A549 (cell line): ENCODE measurements around the gene SNX6. TPM values are rescaled to one million over a fixed set of nuclear protein-coding genes. Genes with fewer than 3 reads are reported as not detected.

Experiments
- ATAC-seq, 2 experiments: fragments of 200-7000 bp in 1 of 2; fragments of >200 bp in 1 of 2; cut with Nextera tagmentation in 1 of 2; cut with Tn5 transposase in 1 of 2; 3 replicates each; pipeline versions ENCODE4 v1.8.0 to v1.9.1; 2018 to 2020; ENCODE audit warnings: mild to moderate bottlenecking in 1 of 2, moderate library complexity in 1 of 2
- CTCF ChIA-PET: fragments of 300-600 bp; sonication (Branson Sonifier 250); formaldehyde crosslinking; extraction: SDS; loops from one replicate; lab custom pipeline; 2021; ENCODE audit warnings: antibody characterized with exemption, inconsistent platforms; lab: Yijun Ruan, JAX
- POLR2A ChIA-PET: fragments of 350-600 bp; formaldehyde crosslinking; extraction: SDS; loops from one replicate; lab custom pipeline; 2021; ENCODE audit warnings: antibody characterized with exemption, inconsistent platforms; lab: Yijun Ruan, JAX
- DNase-seq, 2 experiments: peaks; one replicate each; pipeline versions ENCODE4 v3.0.0 to v3.0.0-alpha.2; 2011 to 2016; ENCODE audit warnings: low read depth in 1 of 2, low spot score in 1 of 2
- FAIRE-seq: peaks from 2 replicates; lab custom pipeline; 2011; peaks lifted over from hg19 to GRCh38; lab: Jason Lieb, UNC
- H3K27ac ChIP-seq, 2 experiments: fragments of >200 bp; sonication (Bioruptor Twin); formaldehyde crosslinking; 3 replicates each; pipeline ENCODE4 v1.5.1; 2016 to 2017
- H3K4me1 ChIP-seq: fragments of >200 bp; sonication (Bioruptor Twin); formaldehyde crosslinking; 3 replicates; pipeline ENCODE4 v1.6.1; 2016
- H3K4me2 ChIP-seq: fragments of >200 bp; sonication (Bioruptor Twin); formaldehyde crosslinking; 3 replicates; pipeline ENCODE4 v1.6.1; 2016
- H3K4me3 ChIP-seq: fragments of >200 bp; sonication (Bioruptor Twin); formaldehyde crosslinking; 3 replicates; pipeline ENCODE4 v1.5.1; 2016
- H3K9me3 ChIP-seq: fragments of >200 bp; sonication (Bioruptor Twin); formaldehyde crosslinking; 3 replicates; pipeline ENCODE4 v1.6.1; 2016
- BHLHE40 ChIP-seq: IDR thresholded peaks from 2 replicates; pipeline ENCODE4 v1.6.1; 2012; ENCODE audit warnings: low read depth, low read length, inconsistent platforms
- CEBPB ChIP-seq, 2 experiments: fragments of >200 bp in 1 of 2; sonication (Bioruptor Twin) in 1 of 2; formaldehyde crosslinking in 1 of 2; IDR thresholded peaks; 2 replicates each; pipeline ENCODE4 v1.6.1; 2012 to 2016
- EHF ChIP-seq: fragments of 250-450 bp; sonication (Bioruptor Pico); IDR thresholded peaks from 2 replicates; pipeline ENCODE4 v1.5.0; 2020; ENCODE audit warnings: mild to moderate bottlenecking
- EHMT2 ChIP-seq: fragments of 200-600 bp; sonication (generic); IDR thresholded peaks from 2 replicates; pipeline ENCODE4 v1.6.1; 2016; ENCODE audit warnings: antibody characterized with exemption, low read depth, mild to moderate bottlenecking, moderate library complexity
- FOSL2 ChIP-seq, 2 experiments: fragments of 450-650 bp in 1 of 2; fragments of >200 bp in 1 of 2; sonication (Bioruptor Twin) in 1 of 2; formaldehyde crosslinking; IDR thresholded peaks; 2 replicates each; pipeline versions ENCODE4 v1.5.0 to v1.6.1; 2016 to 2020; ENCODE audit warnings: mild to moderate bottlenecking in 1 of 2, moderate library complexity in 1 of 2
- HDAC2 ChIP-seq: fragments of 200-600 bp; sonication (generic); IDR thresholded peaks from 2 replicates; pipeline ENCODE4 v1.6.1; 2016
- HEYL ChIP-seq: fragments of 250-450 bp; sonication (Bioruptor Pico); IDR thresholded peaks from 2 replicates; pipeline ENCODE4 v1.8.0; 2021; ENCODE audit warnings: mild to moderate bottlenecking, moderate library complexity
- HOXB5 ChIP-seq: fragments of 250-450 bp; sonication (Bioruptor Pico); IDR thresholded peaks from 2 replicates; pipeline ENCODE4 v1.5.0; 2020; ENCODE audit warnings: mild to moderate bottlenecking, moderate library complexity
- KDM1A ChIP-seq: fragments of 200-600 bp; sonication (generic); IDR thresholded peaks from 2 replicates; pipeline ENCODE4 v1.6.1; 2016; ENCODE audit warnings: low read depth, mild to moderate bottlenecking
- KDM5A ChIP-seq: fragments of 200-600 bp; sonication (generic); IDR thresholded peaks from 2 replicates; pipeline ENCODE4 v1.6.1; 2016; ENCODE audit warnings: antibody characterized with exemption, mild to moderate bottlenecking
- MAZ ChIP-seq: fragments of 150-350 bp; IDR thresholded peaks from 2 replicates; pipeline ENCODE4 v1.6.1; 2014; ENCODE audit warnings: antibody characterized with exemption, low read depth, low read length, borderline replicate concordance
- MYC ChIP-seq: IDR thresholded peaks from 2 replicates; pipeline ENCODE4 v1.6.1; 2012; ENCODE audit warnings: mild to moderate bottlenecking, inconsistent platforms, low read length, improper control_type of control experiment, borderline replicate concordance
- NR3C1 ChIP-seq: fragments of >200 bp; sonication (Bioruptor Twin); formaldehyde crosslinking; IDR thresholded peaks from 3 replicates; pipeline ENCODE4 v1.6.1; 2017
- PHF8 ChIP-seq: fragments of 200-600 bp; sonication (generic); IDR thresholded peaks from 2 replicates; pipeline ENCODE4 v1.6.1; 2016; ENCODE audit warnings: low read depth, mild to moderate bottlenecking, antibody characterized with exemption, moderate library complexity, borderline replicate concordance
- RAD21 ChIP-seq, 2 experiments: fragments of >200 bp in 1 of 2; sonication (Bioruptor Twin) in 1 of 2; formaldehyde crosslinking in 1 of 2; IDR thresholded peaks in 1 of 2; conservative IDR thresholded peaks in 1 of 2; 2 replicates in 1 of 2; 3 replicates in 1 of 2; pipeline ENCODE4 v1.6.1; 2012 to 2018; ENCODE audit warnings: inconsistent platforms in 1 of 2
- TFCP2L1 ChIP-seq: fragments of 250-450 bp; sonication (Bioruptor Pico); IDR thresholded peaks from 2 replicates; pipeline ENCODE4 v1.5.0; 2021; ENCODE audit warnings: mild to moderate bottlenecking
- ZC3H11A ChIP-seq: fragments of 450-650 bp; IDR thresholded peaks from 2 replicates; pipeline ENCODE4 v1.6.1; 2014; ENCODE audit warnings: antibody characterized with exemption, mild to moderate bottlenecking
- ZFP36 ChIP-seq: fragments of 450-650 bp; IDR thresholded peaks from 2 replicates; pipeline ENCODE4 v1.6.1; 2014; ENCODE audit warnings: borderline replicate concordance; ENCODE audit not compliant: partially characterized antibody
- ZNF302 ChIP-seq: fragments of 250-450 bp; sonication (Bioruptor Pico); IDR thresholded peaks from 2 replicates; pipeline ENCODE4 v1.9.0; 2021; ENCODE audit warnings: inconsistent platforms, mild to moderate bottlenecking, moderate library complexity
- WGBS: methylation state at CpG from one replicate; pipeline ENCODE4 v1.1.6; 2017; ENCODE audit errors: missing lambda C conversion rate; 5-methylcytosine and 5-hydroxymethylcytosine counted together
- polyA plus RNA-seq, 4 experiments: library from polyadenylated mRNA; depleted of rRNA in 3 of 4; stranded (reverse); fragments of >200 nt; fragmentation: RNase III in 1 of 4; extraction: RNeasy Plus Mini Kit Qiagen cat#74134 plus additional on column Dnase treatment in 1 of 4; gene quantifications; 2 replicates in 3 of 4; 3 replicates in 1 of 4; pipeline ENCODE4 v1.2.3, GENCODE V29; 2011 to 2017
- TF ChIP-seq, protein P1 (sequence below): IDR thresholded peaks from 2 replicates; pipeline ENCODE4 v1.6.1; 2012
- TF ChIP-seq, protein P2 (sequence below): fragments of >200 bp; sonication (Bioruptor Twin); formaldehyde crosslinking; IDR thresholded peaks from 3 replicates; pipeline ENCODE4 v1.5.1; 2016
- TF ChIP-seq, protein P3 (sequence below): IDR thresholded peaks from 2 replicates; pipeline ENCODE4 v1.6.1; 2012
- TF ChIP-seq, protein P4 (sequence below): fragments of 150-350 bp; IDR thresholded peaks from 2 replicates; pipeline ENCODE4 v1.6.1; 2014; ENCODE audit warnings: low read depth, mild to moderate bottlenecking, low read length

Gene SNX6
- polyA plus RNA-seq, 2 of the 4 experiments (the other 2 are of a cell fraction), result 149 to 174 TPM

DNA sequence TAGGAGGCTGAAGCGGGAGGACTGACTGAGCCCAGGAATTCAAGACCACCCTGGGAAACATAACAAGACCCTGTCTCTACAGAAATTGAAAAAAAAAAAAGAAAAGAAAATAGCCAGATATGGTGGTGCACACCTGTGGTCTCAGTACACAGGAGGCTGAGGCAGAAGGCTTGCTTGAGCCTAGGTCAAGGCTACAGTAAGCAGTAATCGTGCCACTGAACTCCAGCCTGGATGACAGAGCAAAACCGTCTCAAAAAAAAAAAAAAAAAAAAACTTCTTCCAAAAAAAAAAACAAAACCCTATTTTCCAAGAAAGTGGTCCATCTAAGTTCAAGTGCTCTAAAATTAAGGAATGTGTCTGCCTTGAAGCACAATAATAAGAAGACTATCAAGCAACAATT, 19.8 kb downstream of the SNX6 start:
- ATAC-seq (peak; percentile 52 to 56; a peak in 2 of 6 replicates), DNase-seq (no peak), FAIRE-seq (no peak)
- Histone ChIP-seq H3K4me3 (no peak overlapping the region), H3K4me2 (peak overlapping the region; percentile 14; the same call in 1 of the 3 replicates), H3K9me3 (no peaks in the 10 kb centered on the region), H3K4me1 (peaks cover 25% of the 10 kb centered on the region), H3K27ac (peak overlapping the region; percentile 15 to 68; a peak in 4 of 6 replicates)
- TF ChIP-seq MYC (no peak), PHF8 (no peak), NR3C1 (no peak), CEBPB (IDR thresholded peaks at IDR 0.05) (no peak), BHLHE40 (no peak), EHMT2 (no peak), RAD21 (conservative IDR thresholded peaks at IDR 0.05 in 1 of 2, IDR thresholded peaks at IDR 0.05 in 1 of 2) (no peak), KDM5A (no peak), TFCP2L1 (CRISPR knock-in tag) (no peak), ZC3H11A (no peak), ZFP36 (no peak), HOXB5 (CRISPR knock-in tag) (no peak), FOSL2 (IDR thresholded peaks at IDR 0.05) (no peak), FOSL2 (CRISPR knock-in tag; IDR thresholded peaks at IDR 0.05) (no peak), MAZ (no peak)
- TF ChIP-seq, protein P1, sequence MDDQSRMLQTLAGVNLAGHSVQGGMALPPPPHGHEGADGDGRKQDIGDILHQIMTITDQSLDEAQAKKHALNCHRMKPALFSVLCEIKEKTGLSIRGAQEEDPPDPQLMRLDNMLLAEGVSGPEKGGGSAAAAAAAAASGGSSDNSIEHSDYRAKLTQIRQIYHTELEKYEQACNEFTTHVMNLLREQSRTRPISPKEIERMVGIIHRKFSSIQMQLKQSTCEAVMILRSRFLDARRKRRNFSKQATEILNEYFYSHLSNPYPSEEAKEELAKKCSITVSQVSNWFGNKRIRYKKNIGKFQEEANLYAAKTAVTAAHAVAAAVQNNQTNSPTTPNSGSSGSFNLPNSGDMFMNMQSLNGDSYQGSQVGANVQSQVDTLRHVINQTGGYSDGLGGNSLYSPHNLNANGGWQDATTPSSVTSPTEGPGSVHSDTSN, result no peak
- TF ChIP-seq, protein P2, sequence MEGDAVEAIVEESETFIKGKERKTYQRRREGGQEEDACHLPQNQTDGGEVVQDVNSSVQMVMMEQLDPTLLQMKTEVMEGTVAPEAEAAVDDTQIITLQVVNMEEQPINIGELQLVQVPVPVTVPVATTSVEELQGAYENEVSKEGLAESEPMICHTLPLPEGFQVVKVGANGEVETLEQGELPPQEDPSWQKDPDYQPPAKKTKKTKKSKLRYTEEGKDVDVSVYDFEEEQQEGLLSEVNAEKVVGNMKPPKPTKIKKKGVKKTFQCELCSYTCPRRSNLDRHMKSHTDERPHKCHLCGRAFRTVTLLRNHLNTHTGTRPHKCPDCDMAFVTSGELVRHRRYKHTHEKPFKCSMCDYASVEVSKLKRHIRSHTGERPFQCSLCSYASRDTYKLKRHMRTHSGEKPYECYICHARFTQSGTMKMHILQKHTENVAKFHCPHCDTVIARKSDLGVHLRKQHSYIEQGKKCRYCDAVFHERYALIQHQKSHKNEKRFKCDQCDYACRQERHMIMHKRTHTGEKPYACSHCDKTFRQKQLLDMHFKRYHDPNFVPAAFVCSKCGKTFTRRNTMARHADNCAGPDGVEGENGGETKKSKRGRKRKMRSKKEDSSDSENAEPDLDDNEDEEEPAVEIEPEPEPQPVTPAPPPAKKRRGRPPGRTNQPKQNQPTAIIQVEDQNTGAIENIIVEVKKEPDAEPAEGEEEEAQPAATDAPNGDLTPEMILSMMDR, result no peak
- TF ChIP-seq, protein P3, sequence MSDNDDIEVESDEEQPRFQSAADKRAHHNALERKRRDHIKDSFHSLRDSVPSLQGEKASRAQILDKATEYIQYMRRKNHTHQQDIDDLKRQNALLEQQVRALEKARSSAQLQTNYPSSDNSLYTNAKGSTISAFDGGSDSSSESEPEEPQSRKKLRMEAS, result no peak
- TF ChIP-seq, protein P4, sequence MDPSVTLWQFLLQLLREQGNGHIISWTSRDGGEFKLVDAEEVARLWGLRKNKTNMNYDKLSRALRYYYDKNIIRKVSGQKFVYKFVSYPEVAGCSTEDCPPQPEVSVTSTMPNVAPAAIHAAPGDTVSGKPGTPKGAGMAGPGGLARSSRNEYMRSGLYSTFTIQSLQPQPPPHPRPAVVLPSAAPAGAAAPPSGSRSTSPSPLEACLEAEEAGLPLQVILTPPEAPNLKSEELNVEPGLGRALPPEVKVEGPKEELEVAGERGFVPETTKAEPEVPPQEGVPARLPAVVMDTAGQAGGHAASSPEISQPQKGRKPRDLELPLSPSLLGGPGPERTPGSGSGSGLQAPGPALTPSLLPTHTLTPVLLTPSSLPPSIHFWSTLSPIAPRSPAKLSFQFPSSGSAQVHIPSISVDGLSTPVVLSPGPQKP, result no peak
- ChIA-PET POLR2A (no interaction called here), CTCF (interaction anchor here (0.8 kb wide), 1 partner anchor 18 kb away, joined by 3 read pairs; no protein-coding TSS in a partner anchor)
- WGBS, result 40% methylated on average over 3 of the region's 3 CpGs

DNA sequence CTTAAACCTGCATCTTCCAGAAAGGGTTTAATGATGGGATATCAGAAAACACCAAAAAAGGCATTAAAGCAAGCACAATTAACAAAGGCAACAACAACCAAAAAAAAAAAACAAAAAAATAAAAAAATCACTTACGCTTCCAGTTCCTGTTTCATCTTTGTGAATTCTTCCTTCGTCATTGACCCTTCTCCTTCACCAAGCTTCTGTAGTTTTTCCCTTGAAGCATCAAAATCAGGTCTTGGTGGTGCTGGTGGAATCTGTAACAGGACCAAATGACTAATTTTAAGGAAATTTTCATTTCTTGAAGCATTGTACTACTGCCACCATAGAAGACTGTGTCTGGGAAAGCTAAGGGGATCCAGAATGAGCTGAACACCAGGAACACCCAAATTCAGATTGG, 24.5 kb downstream of the SNX6 start:
- ChIA-PET CTCF (no interaction called here), POLR2A (interaction anchor here (0.6 kb wide), 1 partner anchor 25 kb away, joined by 3 read pairs; no protein-coding TSS in a partner anchor)
- FAIRE-seq, result no peak
- Histone ChIP-seq H3K4me2 (peak overlapping the region; percentile 61), H3K4me1 (peaks cover 52% of the 10 kb centered on the region), H3K9me3 (no peaks in the 10 kb centered on the region), H3K4me3 (no peak overlapping the region), H3K27ac (peak overlapping the region; percentile 66 to 78)
- TF ChIP-seq HEYL (CRISPR knock-in tag) (no peak), ZNF302 (no peak), HDAC2 (no peak), EHF (CRISPR knock-in tag) (no peak), KDM1A (no peak)
- TF ChIP-seq, protein P1, result no peak
- WGBS, result 93% methylated on average over 2 of the region's 2 CpGs
- no peak for DNase-seq
- ATAC-seq, result no peak
